IMR-90 (cell line): Measurements from ENCODE around the gene APAF1. TPM values are rescaled to one million over a fixed set of nuclear protein-coding genes. Genes with fewer than 3 reads are reported as not detected.

Source experiments
- ATAC-seq: fragments of 200-7000 bp; cut with Tn5 transposase; 2 replicates; pipeline ENCODE4 v1.9.1; 2020; ENCODE audit warnings: low read depth, mild to moderate bottlenecking, moderate library complexity
- BruUV-seq: library from RNA; stranded (reverse); fragments of 400-500 nt; replicated peaks from 2 replicates; lab custom pipeline; 2021; lab: Mats Ljungman, UMichigan
- CTCF ChIA-PET: fragments of 300-600 bp; formaldehyde crosslinking; extraction: SDS; loops from one replicate; lab custom pipeline; 2021; ENCODE audit warnings: antibody characterized with exemption; lab: Yijun Ruan, JAX
- POLR2A ChIA-PET: fragments of 300-600 bp; sonication (Branson Sonifier 250); formaldehyde crosslinking; loops from one replicate; lab custom pipeline; 2022; ENCODE audit warnings: antibody characterized with exemption; ENCODE audit not compliant: unreplicated experiment; lab: Charles Lee
- DNase-seq: peaks from one replicate; pipeline ENCODE4 v3.0.0; 2013
- H2AFZ ChIP-seq: replicated peaks from 2 replicates; pipeline ENCODE3; 2013; ENCODE audit warnings: low read length, mild to moderate bottlenecking; ENCODE audit not compliant: poor library complexity
- H2AK5ac ChIP-seq: 2 replicates; pipeline ENCODE4 v1.6.1; 2013; ENCODE audit warnings: low read depth, low read length, inconsistent platforms
- H2AK9ac ChIP-seq: replicated peaks from 2 replicates; pipeline ENCODE3; 2013; ENCODE audit warnings: mild to moderate bottlenecking, low read depth, low read length, moderate library complexity; ENCODE audit not compliant: poor library complexity
- H2BK120ac ChIP-seq: 2 replicates; pipeline ENCODE4 v1.6.1; 2013; ENCODE audit warnings: low read depth, low read length, inconsistent platforms
- H2BK15ac ChIP-seq: 3 replicates; pipeline ENCODE4 v1.6.1; 2013; ENCODE audit warnings: low read depth, low read length, inconsistent platforms
- H2BK20ac ChIP-seq: 2 replicates; pipeline ENCODE4 v1.6.1; 2013; ENCODE audit warnings: low read depth, mild to moderate bottlenecking, inconsistent platforms, low read length, moderate library complexity
- H2BK5ac ChIP-seq: 2 replicates; pipeline ENCODE4 v1.6.1; 2013; ENCODE audit warnings: mild to moderate bottlenecking, low read depth, low read length, inconsistent platforms; ENCODE audit not compliant: poor library complexity, severe bottlenecking
- H3K14ac ChIP-seq: replicated peaks from 2 replicates; pipeline ENCODE4 v1.6.1; 2013; ENCODE audit warnings: low read depth, low read length, inconsistent platforms
- H3K18ac ChIP-seq: 2 replicates; pipeline ENCODE4 v1.6.1; 2013; ENCODE audit warnings: low read depth, low read length, control low read depth
- H3K23ac ChIP-seq: 2 replicates; pipeline ENCODE4 v1.6.1; 2013; ENCODE audit warnings: low read depth, low read length, inconsistent platforms
- H3K27ac ChIP-seq: 2 replicates; pipeline ENCODE4 v1.5.1; 2013; ENCODE audit warnings: mild to moderate bottlenecking, control low read depth, low read length; ENCODE audit not compliant: insufficient read depth
- H3K27me3 ChIP-seq: 2 replicates; pipeline ENCODE4 v1.6.1; 2013; ENCODE audit warnings: low read length; ENCODE audit not compliant: control insufficient read depth, insufficient read depth
- H3K36me3 ChIP-seq: 2 replicates; pipeline ENCODE4 v1.6.1; 2013; ENCODE audit warnings: low read length, mixed read lengths; ENCODE audit not compliant: control insufficient read depth, insufficient read depth
- H3K4ac ChIP-seq: 2 replicates; pipeline ENCODE4 v1.6.1; 2013; ENCODE audit warnings: low read depth, low read length, inconsistent platforms
- H3K4me1 ChIP-seq: 2 replicates; pipeline ENCODE4 v1.6.1; 2013; ENCODE audit warnings: low read length, mixed read lengths; ENCODE audit not compliant: control insufficient read depth, insufficient read depth
- H3K4me2 ChIP-seq: 2 replicates; pipeline ENCODE4 v1.6.1; 2013; ENCODE audit warnings: low read depth, mild to moderate bottlenecking, control low read depth, low read length, moderate library complexity
- H3K4me3 ChIP-seq: 2 replicates; pipeline ENCODE4 v1.5.1; 2013; ENCODE audit warnings: low read depth, mild to moderate bottlenecking, control low read depth, low read length, moderate library complexity; ENCODE audit not compliant: insufficient read depth
- H3K56ac ChIP-seq: 2 replicates; pipeline ENCODE4 v1.6.1; 2013; ENCODE audit warnings: low read length, inconsistent platforms; ENCODE audit not compliant: insufficient read depth; ENCODE audit errors: extremely low read depth
- H3K79me1 ChIP-seq, 2 experiments: 2 replicates each; pipeline ENCODE4 v1.6.1; 2013; ENCODE audit warnings: low read length in 2 of 2, inconsistent platforms in 1 of 2, low read depth in 1 of 2
- H3K9ac ChIP-seq: 2 replicates; pipeline ENCODE4 v1.6.1; 2013; ENCODE audit warnings: low read depth, low read length, control low read depth
- H3K9me1 ChIP-seq: 2 replicates; pipeline ENCODE4 v1.6.1; 2013; ENCODE audit warnings: low read length, inconsistent platforms; ENCODE audit not compliant: insufficient read depth
- H3K9me3 ChIP-seq: 2 replicates; pipeline ENCODE4 v1.6.1; 2013; ENCODE audit warnings: low read length; ENCODE audit not compliant: control insufficient read depth, insufficient read depth
- H4K20me1 ChIP-seq: 2 replicates; pipeline ENCODE4 v1.6.1; 2013; ENCODE audit warnings: low read length, inconsistent platforms; ENCODE audit not compliant: insufficient read depth
- H4K5ac ChIP-seq: 2 replicates; pipeline ENCODE4 v1.6.1; 2013; ENCODE audit warnings: mild to moderate bottlenecking, low read depth, low read length, control low read depth
- H4K8ac ChIP-seq, 2 experiments: 2 replicates each; pipeline ENCODE4 v1.6.1; 2013; ENCODE audit warnings: low read depth in 2 of 2, low read length in 2 of 2, control low read depth in 1 of 2, inconsistent platforms in 1 of 2
- H4K91ac ChIP-seq: 2 replicates; pipeline ENCODE4 v1.6.1; 2013; ENCODE audit warnings: low read depth, low read length, inconsistent platforms; ENCODE audit not compliant: insufficient read depth
- BHLHE40 ChIP-seq: fragments of 150-350 bp; IDR thresholded peaks from 2 replicates; pipeline ENCODE4 v1.6.1; 2016; ENCODE audit warnings: mild to moderate bottlenecking, low read depth, low read length
- CTCF ChIP-seq: conservative IDR thresholded peaks from 2 replicates; pipeline ENCODE4 v1.5.1; 2012; ENCODE audit warnings: mild to moderate bottlenecking, low read depth, low read length, improper control_type of control experiment
- FOS ChIP-seq: fragments of 150-350 bp; IDR thresholded peaks from 2 replicates; pipeline ENCODE4 v1.6.1; 2016; ENCODE audit warnings: low read depth, low read length
- MAFK ChIP-seq: IDR thresholded peaks from 2 replicates; pipeline ENCODE4 v1.6.1; 2012; ENCODE audit warnings: low read depth, low read length, improper control_type of control experiment
- MAZ ChIP-seq: IDR thresholded peaks from 2 replicates; pipeline ENCODE4 v1.6.1; 2012; ENCODE audit warnings: low read depth, mild to moderate bottlenecking, low read length, improper control_type of control experiment, moderate library complexity, borderline replicate concordance
- MXI1 ChIP-seq: IDR thresholded peaks from 2 replicates; pipeline ENCODE4 v1.6.1; 2012; ENCODE audit warnings: low read depth, mild to moderate bottlenecking, low read length, moderate library complexity, borderline replicate concordance
- NFE2L2 ChIP-seq: fragments of 150-350 bp; IDR thresholded peaks from 2 replicates; pipeline ENCODE4 v1.6.1; 2016; ENCODE audit warnings: low read depth, mild to moderate bottlenecking, low read length
- POLR2A ChIP-seq: IDR thresholded peaks from 2 replicates; pipeline ENCODE4 v1.6.1; 2012; ENCODE audit warnings: mild to moderate bottlenecking, low read depth, low read length
- RAD21 ChIP-seq: IDR thresholded peaks from 2 replicates; pipeline ENCODE4 v1.6.1; 2012; ENCODE audit warnings: low read length, improper control_type of control experiment
- RCOR1 ChIP-seq: IDR thresholded peaks from 2 replicates; pipeline ENCODE4 v1.6.1; 2012; ENCODE audit warnings: mild to moderate bottlenecking, low read length, improper control_type of control experiment; ENCODE audit not compliant: insufficient replicate concordance
- USF2 ChIP-seq: fragments of 150-350 bp; IDR thresholded peaks from 2 replicates; pipeline ENCODE4 v1.6.1; 2017; ENCODE audit warnings: mild to moderate bottlenecking, antibody characterized with exemption, low read length, low read depth
- WGBS, 2 experiments: methylation state at CpG; one replicate each; pipeline versions ENCODE4 v1.1.5 to v1.1.7; 2013; ENCODE audit warnings: missing lambda C conversion rate in 2 of 2; ENCODE audit not compliant: insufficient read length in 1 of 2; ENCODE audit errors: extremely low coverage in 2 of 2; 5-methylcytosine and 5-hydroxymethylcytosine counted together
- dilution Hi-C: fragments of 300-500 bp; cut with HindIII; formaldehyde crosslinking; loops from one replicate; pipeline ENCODE4 v1.14.3; 2018; ENCODE audit warnings: low sequenced_read_pairs; ENCODE audit not compliant: unreplicated experiment
- in situ Hi-C: fragments of 300-500 bp; cut with MboI; formaldehyde crosslinking; loops from 3 replicates; pipeline ENCODE4 v1.14.3; 2019; ENCODE audit warnings: low sequenced_read_pairs, inconsistent platforms, mixed read lengths
- intact Hi-C: fragments of 100-400 bp; cut with micrococcal nuclease; formaldehyde crosslinking; loops from 2 replicates; pipeline ENCODE4 v1.10.0; 2022
- polyA plus RNA-seq, 3 experiments: library from polyadenylated mRNA; depleted of rRNA; stranded (reverse); fragments of >200 nt; gene quantifications; 2 replicates each; pipeline ENCODE4 v1.2.3, GENCODE V29; 2012; ENCODE audit warnings: low replicate concordance in 1 of 3
- total RNA-seq: library from RNA; depleted of rRNA; stranded (reverse); fragments of >200 nt; gene quantifications from 2 replicates; pipeline ENCODE4 v1.2.3, GENCODE V29; 2012
- TF ChIP-seq, protein P1 (sequence below): fragments of 150-350 bp; IDR thresholded peaks from 2 replicates; pipeline ENCODE4 v1.6.1; 2016; ENCODE audit warnings: low read depth, mild to moderate bottlenecking, low read length, moderate library complexity, borderline replicate concordance

APAF1 gene
- total and polyA plus RNA-seq, 2 of the 4 experiments (the other 2 are of a cell fraction), result 10.9 to 32.8 TPM

DNA sequence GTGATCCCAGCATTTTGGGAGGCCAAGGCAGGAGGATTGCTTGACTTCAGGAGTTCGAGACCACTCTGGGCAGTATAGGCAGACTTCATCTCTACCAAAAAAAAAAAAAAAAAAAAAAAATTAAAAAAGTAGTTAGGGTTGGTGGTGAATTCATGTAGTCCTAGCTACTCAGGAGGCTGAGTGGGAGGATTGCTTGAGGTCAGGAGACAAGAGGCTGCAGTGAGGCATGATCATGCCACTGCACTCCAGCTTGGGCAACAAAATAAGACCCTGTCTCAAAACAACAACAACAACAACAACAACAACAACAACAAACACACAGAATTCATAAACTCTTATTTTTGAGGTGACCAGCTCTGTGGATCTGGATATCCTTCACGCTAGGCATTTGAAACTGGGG is 34.5 kb upstream of the APAF1 start:
- peaks cover 0 to 1% of the 10 kb centered on the region in 2 experiments; a peak in 1 of 4 replicates for H3K79me1 ChIP-seq
- H3K23ac ChIP-seq, result no peak overlapping the region
- no peak overlapping the region for H2BK20ac ChIP-seq
- dilution Hi-C loops, result no loop called here
- no peak overlapping the region for H3K9ac ChIP-seq
- ChIA-PET POLR2A (no interaction called here), CTCF (interaction anchor here (0.6 kb wide), 1 partner anchor 1794 kb away, joined by 4 read pairs; no protein-coding TSS in a partner anchor)
- ATAC-seq (no peak), DNase-seq (no peak)
- WGBS, 2 experiments, result no CpG with 5 or more reads among the region's 2 CpGs
- no peaks in the 10 kb centered on the region for H3K9me3 ChIP-seq
- no peaks in the 10 kb centered on the region for H3K27me3 ChIP-seq
- no peak overlapping the region for H3K4ac ChIP-seq
- no peak overlapping the region for H4K5ac ChIP-seq
- no peak overlapping the region for H3K56ac ChIP-seq
- H4K20me1 ChIP-seq, result no peaks in the 10 kb centered on the region
- no peaks in the 10 kb centered on the region for H3K9me1 ChIP-seq
- H3K18ac ChIP-seq, result no peak overlapping the region
- no peaks in the 10 kb centered on the region for H3K4me1 ChIP-seq
- H2BK5ac ChIP-seq, result no peak overlapping the region
- no peak overlapping the region for H2AK5ac ChIP-seq
- H2AFZ ChIP-seq, result no peak overlapping the region
- no peak overlapping the region for H4K8ac ChIP-seq
- no peak overlapping the region for H3K14ac ChIP-seq
- no peak overlapping the region for H3K4me2 ChIP-seq
- H2BK15ac ChIP-seq, result no peak overlapping the region
- in situ Hi-C loops, result no loop called here
- no TSS peak for BruUV-seq
- no peak overlapping the region for H3K4me3 ChIP-seq
- no peak overlapping the region for H4K91ac ChIP-seq
- H3K27ac ChIP-seq, result no peak overlapping the region
- TF ChIP-seq NFE2L2 (no peak), POLR2A (no peak), RCOR1 (no peak), CTCF (no peak), RAD21 (no peak), BHLHE40 (no peak), MXI1 (no peak), MAFK (no peak), USF2 (no peak), FOS (no peak), MAZ (no peak)
- TF ChIP-seq, protein P1, sequence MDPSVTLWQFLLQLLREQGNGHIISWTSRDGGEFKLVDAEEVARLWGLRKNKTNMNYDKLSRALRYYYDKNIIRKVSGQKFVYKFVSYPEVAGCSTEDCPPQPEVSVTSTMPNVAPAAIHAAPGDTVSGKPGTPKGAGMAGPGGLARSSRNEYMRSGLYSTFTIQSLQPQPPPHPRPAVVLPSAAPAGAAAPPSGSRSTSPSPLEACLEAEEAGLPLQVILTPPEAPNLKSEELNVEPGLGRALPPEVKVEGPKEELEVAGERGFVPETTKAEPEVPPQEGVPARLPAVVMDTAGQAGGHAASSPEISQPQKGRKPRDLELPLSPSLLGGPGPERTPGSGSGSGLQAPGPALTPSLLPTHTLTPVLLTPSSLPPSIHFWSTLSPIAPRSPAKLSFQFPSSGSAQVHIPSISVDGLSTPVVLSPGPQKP, result no peak
- H2AK9ac ChIP-seq, result no peak overlapping the region
- no peak overlapping the region for H2BK120ac ChIP-seq
- intact Hi-C loops, result no loop called here
- peaks cover 3% of the 10 kb centered on the region; the same call in 1 of the 2 replicates for H3K36me3 ChIP-seq
